ENCODE data around the gene ALKBH5.
"Not testable (repeated sequence)": the region's sequence is repeated elsewhere in the genome, so short reads cannot be mapped to it uniquely, and the experiment has no call there.

The ALKBH5 gene

GRCh38 chr17:18186627-18186982, 3.0 kb downstream of the ALKBH5 start:
- no peak for DNase-seq

GRCh38 chr17:18187226-18187625, 3.6 kb downstream of the ALKBH5 start:
- no peak for DNase-seq

GRCh38 chr17:18187821-18188761, 4.5 kb downstream of the ALKBH5 start:
- DNase-seq: no peak

GRCh38 chr17:18190628-18191235, 7.1 kb downstream of the ALKBH5 start:
- no peak for DNase-seq

- DNase-seq: no peak
Observed at GRCh38 chr17:18191236-18191667, 7.6 kb downstream of the ALKBH5 start.

- no peak for DNase-seq
Observed at GRCh38 chr17:18191967-18192366, 8.3 kb downstream of the ALKBH5 start.

GRCh38 chr17:18194394-18194793, 10.8 kb downstream of the ALKBH5 start:
- no peak for DNase-seq

- no peak for DNase-seq
Observed at GRCh38 chr17:18194804-18195203, 11.2 kb downstream of the ALKBH5 start.

- no peak for DNase-seq
Observed at GRCh38 chr17:18195246-18195645, 11.6 kb downstream of the ALKBH5 start.

- no peak for DNase-seq
Observed at GRCh38 chr17:18197535-18198194, 14.0 kb downstream of the ALKBH5 start.

- no peak for DNase-seq
Observed at GRCh38 chr17:18198530-18198929, 14.9 kb downstream of the ALKBH5 start.

- DNase-seq: no peak
Observed at GRCh38 chr17:18201108-18201507, 17.5 kb downstream of the ALKBH5 start.

GRCh38 chr17:18203308-18203707, 19.7 kb downstream of the ALKBH5 start:
- DNase-seq: no peak

- DNase-seq: no peak
Observed at GRCh38 chr17:18205861-18206260, 22.2 kb downstream of the ALKBH5 start.

- no peak for DNase-seq
Observed at GRCh38 chr17:18206962-18207361, 23.3 kb downstream of the ALKBH5 start.

GRCh38 chr17:18208092-18208491, 24.5 kb downstream of the ALKBH5 start:
- DNase-seq: no peak

- no peak for DNase-seq
Observed at GRCh38 chr17:18213666-18214270, 30.1 kb downstream of the ALKBH5 start.

GRCh38 chr17:18216906-18217305, 33.3 kb downstream of the ALKBH5 start:
- DNase-seq: not testable (repeated sequence)

- DNase-seq: peak; percentile 74
Observed at GRCh38 chr17:18217412-18218015, 33.9 kb downstream of the ALKBH5 start.

- DNase-seq: no peak
Observed at GRCh38 chr17:18218756-18219415, 35.3 kb downstream of the ALKBH5 start.

GRCh38 chr17:18224053-18224386, 40.4 kb downstream of the ALKBH5 start:
- DNase-seq: no peak

- no peak for DNase-seq
Observed at GRCh38 chr17:18224387-18225120, 40.9 kb downstream of the ALKBH5 start.
